OCI-LY1 (cell line): ENCODE results near the gene BRME1.

ENCODE experiments used
- EZH2 ChIP-seq: fragments of 200-600 bp; sonication (generic), shearing (Covaris generic); IDR thresholded peaks from 2 replicates; pipeline ENCODE4 v1.8.0; 2017; ENCODE audit warnings: borderline replicate concordance, mixed run types, mild to moderate bottlenecking, antibody characterized with exemption, low read length, moderate library complexity, mixed read lengths
- TF ChIP-seq, protein P1 (sequence below): fragments of 200-600 bp; sonication (generic), shearing (Covaris generic); IDR thresholded peaks from 2 replicates; pipeline ENCODE4 v1.5.1; 2017; ENCODE audit warnings: mild to moderate bottlenecking, antibody characterized with exemption, low read length, moderate library complexity, mixed read lengths

DNA sequence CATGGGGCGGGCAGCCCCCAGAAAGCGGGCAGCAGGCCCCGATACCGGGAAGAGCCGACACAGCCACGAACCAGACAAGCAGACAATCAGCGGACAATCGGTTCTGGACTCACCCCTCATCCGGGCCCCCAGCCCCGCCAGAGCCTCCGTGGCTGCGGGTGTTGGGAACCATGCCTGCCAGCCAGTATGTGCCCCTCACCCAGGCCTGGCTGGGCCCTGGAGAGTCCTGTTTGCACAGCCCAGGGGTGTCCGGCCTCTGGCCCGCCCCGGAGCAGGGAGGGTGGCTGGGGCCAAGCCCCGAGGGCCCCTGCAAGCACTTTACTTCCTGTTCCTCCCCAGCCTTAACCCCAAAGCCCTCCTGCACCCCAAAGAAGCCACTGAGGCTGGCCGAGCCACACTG lies 24.5 kb upstream of the BRME1 start:
- TF ChIP-seq, protein P1, sequence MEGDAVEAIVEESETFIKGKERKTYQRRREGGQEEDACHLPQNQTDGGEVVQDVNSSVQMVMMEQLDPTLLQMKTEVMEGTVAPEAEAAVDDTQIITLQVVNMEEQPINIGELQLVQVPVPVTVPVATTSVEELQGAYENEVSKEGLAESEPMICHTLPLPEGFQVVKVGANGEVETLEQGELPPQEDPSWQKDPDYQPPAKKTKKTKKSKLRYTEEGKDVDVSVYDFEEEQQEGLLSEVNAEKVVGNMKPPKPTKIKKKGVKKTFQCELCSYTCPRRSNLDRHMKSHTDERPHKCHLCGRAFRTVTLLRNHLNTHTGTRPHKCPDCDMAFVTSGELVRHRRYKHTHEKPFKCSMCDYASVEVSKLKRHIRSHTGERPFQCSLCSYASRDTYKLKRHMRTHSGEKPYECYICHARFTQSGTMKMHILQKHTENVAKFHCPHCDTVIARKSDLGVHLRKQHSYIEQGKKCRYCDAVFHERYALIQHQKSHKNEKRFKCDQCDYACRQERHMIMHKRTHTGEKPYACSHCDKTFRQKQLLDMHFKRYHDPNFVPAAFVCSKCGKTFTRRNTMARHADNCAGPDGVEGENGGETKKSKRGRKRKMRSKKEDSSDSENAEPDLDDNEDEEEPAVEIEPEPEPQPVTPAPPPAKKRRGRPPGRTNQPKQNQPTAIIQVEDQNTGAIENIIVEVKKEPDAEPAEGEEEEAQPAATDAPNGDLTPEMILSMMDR, result no peak
- TF ChIP-seq EZH2, result no peak
